GM23248 (cell line): ENCODE results near the gene GLI1.

ENCODE experiments used
- EZH2 ChIP-seq: fragments of 200-600 bp; sonication (generic); IDR thresholded peaks from 2 replicates; pipeline ENCODE4 v1.6.1; 2018; ENCODE audit warnings: antibody characterized with exemption, mild to moderate bottlenecking; ENCODE audit not compliant: insufficient read depth, poor library complexity, severe bottlenecking
- EZH2phosphoT487 ChIP-seq: fragments of 200-600 bp; sonication (generic); IDR thresholded peaks from 2 replicates; pipeline ENCODE4 v1.6.1; 2018; ENCODE audit warnings: antibody characterized with exemption, moderate library complexity, mild to moderate bottlenecking, low read depth; ENCODE audit not compliant: insufficient read depth

GRCh38 chr12:57452181-57452936, 7.2 kb upstream of the GLI1 start:
- TF ChIP-seq EZH2 (no peak), EZH2phosphoT487 (no peak)
